GM15510 (cell line): ENCODE data around the gene NAT9.

Experiments used
- POLR2A ChIP-seq: IDR thresholded peaks from 3 replicates; pipeline ENCODE4 v1.6.1; 2011; ENCODE audit warnings: borderline replicate concordance; ENCODE audit not compliant: insufficient read length; ENCODE audit errors: extremely low read depth

Gene NAT9

GRCh38 chr17:74725111-74725510 lies 51.0 kb downstream of the NAT9 start:
- no peak for TF ChIP-seq POLR2A

- TF ChIP-seq POLR2A: no peak
Measured at GRCh38 chr17:74723891-74724290, 52.3 kb downstream of the NAT9 start.

GRCh38 chr17:74722782-74723181 lies 53.4 kb downstream of the NAT9 start:
- TF ChIP-seq POLR2A: no peak
